Posterior vena cava (tissue), 2 donors: ENCODE data around the gene CCNF. TPM values are rescaled to one million over a fixed set of nuclear protein-coding genes. Genes with fewer than 3 reads are reported as not detected.
A peak's percentile ranks its signal among the peaks of the same experiment; 100 is the strongest.

Experiments
- DNase-seq: peaks from one replicate; pipeline ENCODE4 v3.0.0-alpha.2; 2020; ENCODE audit warnings: low spot score
- intact Hi-C, 2 donors: fragments of 100-400 bp; cut with DNase I; formaldehyde crosslinking; loops; one replicate each; pipeline versions ENCODE4 v1.14.1 to v1.14.2; 2022 to 2023
- total RNA-seq, 2 donors: library from RNA; stranded (reverse); fragmentation: NEBNext Ultra II Directional; extraction: Animal tissue kit (Norgen Biotek cat#: 25700); gene quantifications; one replicate each; pipeline ENCODE4 v1.2.1, GENCODE V29; 2021
- donor health status: DM: yes; HTN: yes; CAD: no.
- donor health status: DM: yes; HTN: yes; CAD: no.

The CCNF gene
- total RNA-seq, 2 donors from 2014 or later, result 0.81 to 1.3 TPM

GRCh38 chr16:2451851-2452320 lies 22.6 kb downstream of the CCNF start:
- DNase-seq, result peak; percentile 65
- intact Hi-C loops, result no loop called here

- DNase-seq, result no peak
- intact Hi-C loops, result no loop called here
These were observed 23.4 kb downstream of the CCNF start for GRCh38 chr16:2452650-2453049.

- intact Hi-C loops, result no loop called here
- peak; percentile 67 for DNase-seq
These were observed 26.0 kb downstream of the CCNF start for GRCh38 chr16:2455081-2455845.

- intact Hi-C loops, result no loop called here
- peak; percentile 61 for DNase-seq
These were observed 27.4 kb downstream of the CCNF start for GRCh38 chr16:2456551-2457153.

GRCh38 chr16:2457267-2457666 lies 28.0 kb downstream of the CCNF start:
- no peak for DNase-seq
- intact Hi-C loops, result no loop called here

GRCh38 chr16:2457946-2458345 lies 28.7 kb downstream of the CCNF start:
- intact Hi-C loops, result no loop called here
- DNase-seq, result no peak

GRCh38 chr16:2458887-2459646 lies 29.8 kb downstream of the CCNF start:
- DNase-seq, result peak; percentile 80
- intact Hi-C loops, result no loop called here

- DNase-seq, result peak; percentile 98
- intact Hi-C loops, result no loop called here
These were observed 30.6 kb downstream of the CCNF start, which contains the start of gene TEDC2 for GRCh38 chr16:2459647-2460390. TEDC2 (plus strand) TSS chr16:2460109; CDS start chr16:2460145, 36 bp downstream.

- intact Hi-C loops, result no loop called here
These were observed 31.1 kb downstream of the CCNF start for GRCh38 chr16:2460391-2460713.

GRCh38 chr16:2460916-2461315 lies 31.7 kb downstream of the CCNF start:
- DNase-seq, result no peak
- intact Hi-C loops, result no loop called here

More at GRCh38 chr16:2460391-2460713, 31.1 kb downstream of the CCNF start:
- no peak for DNase-seq

GRCh38 chr16:2462031-2462866 lies 33.0 kb downstream of the CCNF start:
- no peak for DNase-seq
- intact Hi-C loops, result no loop called here

GRCh38 chr16:2464333-2464732 lies 35.1 kb downstream of the CCNF start:
- intact Hi-C loops, result no loop called here
- DNase-seq, result no peak

GRCh38 chr16:2465653-2466415 lies 36.6 kb downstream of the CCNF start:
- intact Hi-C loops, result no loop called here
- DNase-seq, result no peak

GRCh38 chr16:2466667-2467527 lies 37.6 kb downstream of the CCNF start:
- intact Hi-C loops, result no loop called here
- no peak for DNase-seq

GRCh38 chr16:2467528-2468232 lies 38.4 kb downstream of the CCNF start:
- peak; percentile 92 for DNase-seq
- intact Hi-C loops, result no loop called here

GRCh38 chr16:2468233-2468724 lies 39.0 kb downstream of the CCNF start:
- intact Hi-C loops, result no loop called here
- DNase-seq, result no peak
